NCI-H146 treated with DMSO at 0.1 percent for 48 hours (cell line): ENCODE data around the gene FAM171A1.
A peak's percentile ranks its signal among the peaks of the same experiment; 100 is the strongest.
"Not testable (repeated sequence)": the region's sequence is repeated elsewhere in the genome, so short reads cannot be mapped to it uniquely, and the experiment has no call there.

Experiments used
- DNase-seq: peaks from one replicate; lab custom pipeline; 2025; ENCODE audit not compliant: unreplicated experiment; lab: John Stamatoyannopoulos, UW

The FAM171A1 gene

GRCh38 chr10:15293862-15294842 is 76.9 kb downstream of the FAM171A1 start:
- no peak for DNase-seq

DNA sequence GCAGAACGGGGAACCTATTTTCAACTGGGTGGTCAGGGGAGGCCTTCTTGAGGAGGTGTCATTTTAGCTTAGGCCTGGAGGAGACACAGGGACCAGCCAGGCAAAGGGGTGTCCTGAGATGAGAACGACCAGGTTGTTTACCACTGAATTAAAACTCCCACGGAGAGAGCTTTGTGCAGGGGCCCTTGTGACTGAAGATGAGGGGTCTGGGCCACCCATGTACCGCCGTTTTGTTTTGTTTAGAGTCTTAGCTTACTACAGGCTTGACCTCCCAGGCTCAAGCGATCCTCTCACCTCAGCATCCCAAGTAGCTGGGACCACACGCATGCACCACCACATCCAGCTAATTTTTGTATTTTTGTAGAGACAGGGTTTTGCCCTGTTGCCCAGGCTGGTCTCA is 80.4 kb downstream of the FAM171A1 start:
- no peak for DNase-seq

GRCh38 chr10:15290150-15290549 is 80.9 kb downstream of the FAM171A1 start:
- no peak for DNase-seq

DNA sequence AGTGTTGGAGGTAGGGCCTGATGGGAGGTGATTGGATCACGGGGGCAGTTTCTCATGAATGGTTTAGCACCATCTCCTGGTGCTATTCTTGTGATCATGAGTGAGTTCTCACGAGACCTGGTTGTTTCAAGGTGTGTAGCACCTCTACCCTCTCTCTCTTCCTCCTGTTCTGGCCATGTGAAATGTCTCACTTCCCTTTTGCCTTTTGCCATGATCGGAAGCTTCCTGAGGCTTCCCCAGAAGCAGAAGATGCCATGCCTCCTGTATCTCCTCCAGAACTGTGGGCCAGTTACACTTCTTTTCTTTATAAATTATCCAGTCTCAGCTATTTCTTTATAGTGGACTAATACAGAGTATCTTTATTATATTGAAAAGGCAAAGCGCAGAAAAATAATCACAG is 90.1 kb downstream of the FAM171A1 start:
- no peak for DNase-seq

- no peak for DNase-seq
Measured at GRCh38 chr10:15280462-15280861, 90.6 kb downstream of the FAM171A1 start.

DNA sequence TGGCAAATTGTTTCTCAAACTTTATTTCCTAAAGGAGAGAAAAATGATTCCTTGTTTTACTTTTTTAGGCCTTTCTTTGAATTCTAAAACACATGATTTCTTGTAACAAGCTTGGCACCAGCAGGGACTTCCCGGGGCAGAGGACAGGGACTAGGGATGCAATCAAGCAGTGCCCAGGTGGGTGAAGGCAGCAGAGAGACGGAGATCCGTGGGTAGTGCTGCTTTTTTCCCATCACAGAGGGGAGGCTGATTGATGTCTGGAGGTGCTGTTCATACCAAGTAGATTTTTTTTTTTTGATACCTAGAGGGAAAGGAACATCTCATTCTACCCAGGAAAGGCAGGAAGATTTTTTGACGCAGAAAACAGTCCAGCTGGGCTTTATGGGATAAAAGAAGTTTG is 91.9 kb downstream of the FAM171A1 start:
- DNase-seq: no peak

DNA sequence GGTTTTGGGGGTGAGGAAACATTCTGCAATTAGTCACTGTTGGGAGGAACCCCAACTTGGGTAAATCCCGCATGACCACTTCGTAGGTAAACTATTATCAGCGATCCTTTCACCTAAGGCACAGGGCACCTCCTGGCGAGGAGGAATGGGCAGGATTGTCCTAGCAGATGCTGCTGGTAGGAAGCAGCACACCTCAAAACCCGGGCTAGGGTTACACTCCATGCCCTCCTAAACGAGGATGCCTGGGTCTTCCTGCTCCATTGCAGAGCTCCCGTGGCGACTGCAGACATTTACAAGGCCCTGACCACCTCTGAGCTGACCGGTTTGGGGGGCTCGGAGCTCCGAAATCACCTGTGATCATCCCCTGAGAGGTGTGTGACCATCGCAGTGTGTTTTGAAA is 92.3 kb downstream of the FAM171A1 start:
- no peak for DNase-seq

GRCh38 chr10:15276039-15276438 is 95.0 kb downstream of the FAM171A1 start:
- not testable (repeated sequence) for DNase-seq

GRCh38 chr10:15269838-15270237 is 101.3 kb downstream of the FAM171A1 start:
- DNase-seq: not testable (repeated sequence)

- DNase-seq: no peak
Measured at GRCh38 chr10:15267496-15267895, 103.6 kb downstream of the FAM171A1 start.

GRCh38 chr10:15266117-15266516 is 105.0 kb downstream of the FAM171A1 start:
- no peak for DNase-seq

GRCh38 chr10:15265558-15265957 is 105.5 kb downstream of the FAM171A1 start:
- DNase-seq: no peak

DNA sequence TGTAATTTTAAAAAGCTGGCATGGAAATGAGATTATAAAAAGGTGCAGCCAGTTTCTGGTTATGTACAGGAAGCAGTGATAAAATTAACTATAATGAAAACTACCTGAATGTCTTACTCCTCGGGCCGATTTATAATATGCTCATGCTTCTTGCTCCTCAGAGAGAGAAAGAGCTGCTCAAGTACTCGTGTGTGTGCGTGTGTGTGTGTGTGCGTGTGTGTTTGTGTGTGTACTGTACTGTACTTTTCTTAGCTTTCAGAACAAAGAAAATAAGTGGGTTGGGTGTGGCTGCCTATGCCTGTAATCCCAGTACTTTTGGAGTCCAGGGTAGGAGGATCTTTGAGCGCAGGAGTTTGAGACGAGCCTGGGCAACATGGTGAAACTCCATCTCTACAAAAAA is 106.0 kb downstream of the FAM171A1 start:
- no peak for DNase-seq

DNA sequence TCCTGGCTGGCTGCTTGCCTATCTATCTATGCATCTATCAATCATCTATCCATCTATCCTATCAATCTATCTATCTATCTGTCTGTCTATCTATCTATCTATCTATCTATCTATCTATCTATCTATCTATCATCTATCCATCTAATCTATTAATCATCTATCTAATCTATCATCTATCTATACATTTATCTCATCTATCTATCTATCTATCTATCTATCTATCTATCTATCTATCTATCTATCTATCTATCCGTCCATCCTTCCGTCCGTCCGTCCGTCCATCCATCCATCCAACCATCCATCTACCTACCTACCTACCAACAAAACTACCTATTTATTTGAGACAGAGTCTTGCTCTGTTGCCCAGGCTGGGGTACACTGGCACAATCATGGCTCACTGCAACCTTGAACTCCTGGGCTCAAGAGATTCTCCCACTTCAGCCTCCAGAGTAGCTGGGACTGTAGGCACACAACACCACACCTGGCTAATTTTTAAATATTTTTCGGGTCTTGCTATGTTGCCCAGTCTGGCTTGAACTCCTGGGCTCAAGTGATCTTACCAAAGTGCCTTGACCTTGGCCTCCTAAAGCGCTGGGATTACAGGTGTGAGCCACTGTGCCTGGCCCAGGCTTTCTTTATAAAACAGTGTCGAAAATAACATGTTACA is 107.3 kb downstream of the FAM171A1 start:
- no peak for DNase-seq

DNA sequence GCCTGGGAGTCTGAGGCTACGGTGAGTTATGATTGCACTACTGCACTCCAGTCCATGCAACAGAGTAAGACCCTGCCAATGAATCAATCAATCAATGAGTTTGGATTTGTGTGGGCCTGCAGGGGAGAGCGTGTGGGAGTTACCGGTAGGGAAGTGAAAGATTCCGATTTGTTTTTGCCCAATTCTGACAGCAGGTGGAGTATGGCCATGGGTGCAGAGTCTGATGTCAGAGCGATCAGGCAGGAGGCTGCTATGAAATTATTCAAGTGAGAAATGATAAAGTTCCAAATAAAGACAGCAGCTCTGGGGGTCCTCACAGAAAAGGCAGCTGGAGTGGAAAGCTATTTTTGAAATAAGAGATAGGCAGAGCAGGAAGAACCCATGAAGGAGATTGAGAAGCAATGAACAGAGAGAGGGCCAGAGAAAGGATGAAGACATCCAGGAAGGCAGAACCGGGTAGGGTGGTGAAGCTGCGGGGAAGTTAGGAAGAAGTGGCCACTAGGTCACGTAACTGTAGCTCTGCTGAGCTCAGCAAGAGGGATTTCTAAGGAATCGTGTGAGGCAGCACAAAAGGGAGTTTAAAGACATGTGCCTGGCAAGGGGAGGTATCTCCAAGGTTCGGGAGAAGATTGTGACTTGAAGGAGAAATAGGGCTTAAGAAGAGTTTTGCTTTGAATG is 108.9 kb downstream of the FAM171A1 start:
- peak; percentile 13 for DNase-seq

GRCh38 chr10:15259136-15259535 is 112.0 kb downstream of the FAM171A1 start:
- DNase-seq: no peak

- DNase-seq: no peak
Measured at GRCh38 chr10:15258255-15258654, 112.8 kb downstream of the FAM171A1 start.

DNA sequence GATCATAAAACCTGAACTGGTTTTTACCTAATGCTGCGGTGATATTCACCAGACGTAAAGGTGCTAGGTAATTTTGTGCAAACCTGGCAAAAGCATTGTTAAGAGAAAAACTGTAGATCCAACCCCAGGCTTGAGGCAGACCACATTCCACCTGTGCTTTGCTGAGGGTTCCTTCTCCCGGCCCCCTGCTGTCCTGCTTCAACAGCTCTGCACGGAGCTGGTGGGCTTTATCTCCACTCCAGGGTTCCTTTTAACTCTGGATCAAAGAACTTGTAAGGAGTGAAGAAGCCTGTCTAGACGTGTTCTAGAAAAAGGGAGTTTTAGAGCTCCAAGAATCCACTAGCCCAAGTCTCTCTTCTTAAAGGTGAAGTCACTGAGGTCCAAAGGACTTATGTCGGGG is 115.1 kb downstream of the FAM171A1 start:
- DNase-seq: no peak

DNA sequence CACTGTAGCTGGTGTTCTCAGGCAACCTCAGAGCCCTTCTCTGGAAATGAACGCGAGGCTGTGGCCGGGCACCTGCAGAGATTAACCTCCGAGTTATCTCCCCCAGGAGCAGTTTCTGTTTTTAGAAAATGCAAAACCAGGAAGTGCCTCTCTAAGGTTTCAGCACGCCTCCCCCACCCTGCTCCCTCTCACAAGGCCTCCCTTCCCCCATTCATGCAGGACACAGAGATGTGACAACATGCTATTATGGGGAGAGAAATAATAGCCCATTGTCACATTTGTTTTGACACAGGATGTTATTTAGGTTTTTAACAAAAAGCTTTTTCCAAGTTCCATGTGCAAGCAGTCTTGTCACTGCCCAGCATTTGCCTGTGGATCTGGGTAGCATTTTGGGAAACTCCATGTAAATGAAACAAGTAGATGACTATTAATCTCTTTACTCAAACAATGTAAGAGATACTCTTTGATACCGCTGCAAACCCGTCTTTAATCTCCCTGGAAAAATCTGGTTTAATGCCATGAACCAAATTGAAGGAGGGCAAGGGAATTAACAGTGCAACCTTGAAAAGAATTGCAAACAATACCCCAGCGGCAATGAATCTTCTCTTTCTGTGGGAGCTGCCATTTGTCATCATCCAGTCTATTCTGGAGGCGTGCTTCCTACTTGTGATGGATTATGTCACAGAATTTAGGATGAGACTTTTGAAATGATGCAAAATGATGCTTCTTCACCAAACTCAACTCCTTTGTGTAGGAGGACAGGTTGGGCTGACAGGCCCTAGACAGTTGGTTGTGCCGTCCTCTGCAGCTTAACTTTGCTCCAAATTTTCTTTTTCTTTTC is 116.1 kb downstream of the FAM171A1 start:
- DNase-seq: no peak

DNA sequence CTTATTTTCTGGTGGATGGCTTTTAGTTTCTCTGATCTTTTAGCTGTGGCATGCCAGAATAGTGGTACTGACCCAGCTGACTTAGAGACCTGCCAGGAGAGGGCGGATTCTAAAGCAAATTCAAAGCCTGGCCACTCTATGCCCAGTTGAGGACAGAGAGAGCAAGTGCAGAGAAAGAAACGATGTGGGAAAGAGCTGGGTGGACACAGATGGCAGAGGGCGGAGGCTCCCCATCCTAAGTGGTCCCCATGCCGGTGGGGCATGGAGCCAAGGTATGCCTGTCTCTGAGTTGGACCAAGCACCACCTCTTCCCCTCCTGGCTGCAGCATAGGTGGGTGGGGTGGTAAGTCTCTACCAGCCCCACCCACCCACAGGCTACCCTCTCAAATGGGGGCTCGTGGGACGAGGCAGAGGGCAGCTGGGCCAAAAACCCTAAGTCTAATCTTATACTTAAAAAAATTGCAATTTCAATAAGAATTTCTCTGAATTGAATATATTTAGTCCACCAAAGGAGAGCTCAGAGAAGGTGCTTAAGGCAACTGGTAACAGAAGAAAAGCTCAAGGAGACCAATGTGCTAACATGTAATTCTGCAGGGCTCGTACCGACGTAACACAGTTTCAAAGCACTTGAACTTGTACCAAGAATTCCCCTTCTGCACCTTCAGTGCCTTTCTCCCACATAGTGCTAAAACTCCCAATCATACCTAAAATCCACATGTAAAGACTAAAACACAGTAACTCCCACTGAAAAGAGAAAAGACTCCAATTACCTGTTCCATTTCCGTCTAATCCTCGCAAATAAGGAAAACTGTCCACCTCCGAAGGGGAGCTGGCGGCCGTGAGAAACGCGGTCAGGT is 116.9 kb downstream of the FAM171A1 start:
- DNase-seq: no peak
